Natural killer cell (primary cell): ENCODE data around the gene OVCH1. TPM values are rescaled to one million over a fixed set of nuclear protein-coding genes. Genes with fewer than 3 reads are reported as not detected.

Experiments used
- ATAC-seq, 3 donors: fragments of 150-1000 bp in 2 of 3; fragments of 200-7000 bp in 1 of 3; cut with Tn5 transposase; 1 replicate in 1 of 3; 2 replicates in 2 of 3; pipeline ENCODE4 v1.10.0; 2021; ENCODE audit warnings: mild to moderate bottlenecking in 2 of 3, moderate library complexity in 2 of 3
- DNase-seq, 2 donors: peaks; one replicate each; pipeline versions ENCODE4 v3.0.0 to v3.0.0-alpha.2; 2013 to 2021; ENCODE audit warnings: mixed read lengths in 1 of 2
- H3K27ac ChIP-seq: one replicate; pipeline ENCODE4 v1.5.1; 2013; ENCODE audit warnings: mild to moderate bottlenecking, low read length
- H3K27me3 ChIP-seq: one replicate; pipeline ENCODE4 v1.6.1; 2013; ENCODE audit warnings: low read length; ENCODE audit not compliant: control insufficient read depth, insufficient read depth
- H3K36me3 ChIP-seq: one replicate; pipeline ENCODE4 v1.6.1; 2013; ENCODE audit warnings: low read length; ENCODE audit not compliant: control insufficient read depth, insufficient read depth
- H3K4me1 ChIP-seq: one replicate; pipeline ENCODE4 v1.6.1; 2013; ENCODE audit warnings: low read length; ENCODE audit not compliant: control insufficient read depth, insufficient read depth
- H3K4me3 ChIP-seq: one replicate; pipeline ENCODE4 v1.5.1; 2013; ENCODE audit warnings: low read length
- H3K9me3 ChIP-seq: one replicate; pipeline ENCODE4 v1.6.1; 2013; ENCODE audit warnings: low read length; ENCODE audit not compliant: control insufficient read depth, insufficient read depth
- H3K27ac Mint-ChIP-seq, 2 donors: one replicate each; pipeline ENCODE4 v1.8.0; 2022; ENCODE audit warnings: mild to moderate bottlenecking in 2 of 2, mixed read lengths in 2 of 2, moderate library complexity in 1 of 2
- H3K27me3 Mint-ChIP-seq, 2 donors: one replicate each; pipeline ENCODE4 v1.8.0; 2022; ENCODE audit warnings: low read depth in 2 of 2, mixed read lengths in 2 of 2
- H3K36me3 Mint-ChIP-seq: one replicate; pipeline ENCODE4 v1.8.0; 2022; ENCODE audit warnings: mixed read lengths
- H3K4me1 Mint-ChIP-seq, 2 donors: one replicate each; pipeline ENCODE4 v1.8.0; 2022; ENCODE audit warnings: mixed read lengths in 2 of 2
- H3K4me3 Mint-ChIP-seq: one replicate; pipeline ENCODE4 v1.8.0; 2022; ENCODE audit warnings: mild to moderate bottlenecking, moderate library complexity, mixed read lengths
- H3K9me3 Mint-ChIP-seq, 2 donors: one replicate each; pipeline ENCODE4 v1.8.0; 2022; ENCODE audit warnings: mixed read lengths in 2 of 2
- CTCF ChIP-seq: fragments of 200-600 bp; IDR thresholded peaks from one replicate; pipeline ENCODE4 v1.8.0; 2022; ENCODE audit warnings: antibody characterized with exemption
- WGBS: methylation state at CpG from one replicate; pipeline ENCODE4 v1.1.7; 2013; ENCODE audit warnings: missing lambda C conversion rate; ENCODE audit not compliant: insufficient coverage; 5-methylcytosine and 5-hydroxymethylcytosine counted together
- intact Hi-C: fragments of 100-400 bp; cut with micrococcal nuclease; formaldehyde crosslinking; loops from one replicate; pipeline ENCODE4 v1.14.2; 2022
- total RNA-seq, 4 donors: library from RNA; stranded (reverse); fragments of 120-200 nt in 1 of 4; gene quantifications; one replicate each; pipeline versions ENCODE4 v1.2.3 to v1.2.4, GENCODE V29; 2013 to 2022

Gene OVCH1
- total RNA-seq, 3 donors from 2014 or later (not counting 1 experiment from before 2014, with no cell fraction given), result not detected

DNA sequence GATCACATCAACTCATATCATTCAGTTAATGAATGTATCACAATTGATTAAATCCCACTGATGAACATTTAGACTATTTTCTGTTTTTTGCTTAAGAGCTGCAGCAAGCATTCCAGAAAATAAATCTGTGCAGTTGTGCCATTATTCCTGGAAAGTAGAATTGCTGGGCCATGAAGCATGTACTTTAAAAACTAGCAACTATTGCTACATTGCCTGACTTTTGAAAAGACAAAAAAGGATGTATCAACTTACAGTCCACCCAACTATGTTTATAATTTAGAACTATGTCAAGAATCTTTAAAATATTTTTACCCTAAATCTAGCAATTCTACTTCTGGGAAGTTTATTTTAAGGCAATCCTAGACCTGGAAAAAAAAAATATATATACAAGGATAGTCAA lies 83.1 kb downstream of the OVCH1 start:
- no peak overlapping the region for H3K4me3 Mint-ChIP-seq
- H3K27me3 Mint-ChIP-seq, result peaks cover 7 to 29% of the 10 kb centered on the region in 2 donors

GRCh38 chr12:29405561-29405960 lies 91.9 kb downstream of the OVCH1 start:
- intact Hi-C loops, result no loop called here

More for the DNA sequence above, 83.1 kb downstream of the OVCH1 start:
- Histone ChIP-seq H3K27ac (no peak overlapping the region), H3K36me3 (no peaks in the 10 kb centered on the region), H3K9me3 (no peaks in the 10 kb centered on the region), H3K4me1 (no peaks in the 10 kb centered on the region), H3K27me3 (peaks cover 5% of the 10 kb centered on the region), H3K4me3 (no peak overlapping the region)
- Mint-ChIP-seq H3K9me3 (no peaks in the 10 kb centered on the region), H3K27ac (no peak overlapping the region), H3K4me1 (no peaks in the 10 kb centered on the region), H3K36me3 (peaks cover 8% of the 10 kb centered on the region)
- ATAC-seq (no peak), DNase-seq (no peak)
- intact Hi-C loops, result no loop called here
- no peak for TF ChIP-seq CTCF

DNA sequence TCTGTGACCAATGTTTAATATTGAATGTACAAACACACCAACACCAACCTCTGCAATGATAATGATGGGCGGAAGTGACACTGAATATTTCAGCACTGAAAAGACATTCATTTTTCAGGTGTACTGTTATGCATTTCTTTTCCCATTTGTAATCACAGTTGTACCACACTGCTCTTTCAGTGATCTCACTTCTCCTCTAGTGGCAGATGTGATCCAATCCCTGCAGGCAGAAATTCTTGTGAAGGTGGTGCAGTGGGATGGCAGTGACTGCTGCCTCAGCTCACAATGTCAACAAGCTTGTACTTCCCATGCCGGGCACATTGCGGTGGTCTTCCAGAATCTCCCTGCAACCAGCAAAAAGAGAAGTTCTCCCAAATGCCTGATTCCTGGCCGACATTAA lies 93.5 kb downstream of the OVCH1 start:
- H3K36me3 Mint-ChIP-seq, result no peaks in the 10 kb centered on the region

More at GRCh38 chr12:29405561-29405960, 91.9 kb downstream of the OVCH1 start:
- Histone ChIP-seq H3K9me3 (no peaks in the 10 kb centered on the region), H3K27me3 (no peaks in the 10 kb centered on the region), H3K36me3 (no peaks in the 10 kb centered on the region), H3K4me3 (no peak overlapping the region), H3K27ac (no peak overlapping the region), H3K4me1 (no peaks in the 10 kb centered on the region)
- no peak for ATAC-seq
- TF ChIP-seq CTCF, result no peak
- whole genome bisulfite sequencing, result 100% methylated on average over 2 of the region's 4 CpGs
- DNase-seq, result no peak
- Mint-ChIP-seq H3K4me1 (no peaks in the 10 kb centered on the region), H3K27ac (no peak overlapping the region), H3K36me3 (no peaks in the 10 kb centered on the region), H3K4me3 (no peak overlapping the region), H3K9me3 (peaks cover 0 to 3% of the 10 kb centered on the region in 2 donors), H3K27me3 (peaks cover 14 to 19% of the 10 kb centered on the region in 2 donors)

More for the DNA sequence above, 93.5 kb downstream of the OVCH1 start:
- Mint-ChIP-seq H3K4me3 (no peak overlapping the region), H3K4me1 (no peaks in the 10 kb centered on the region), H3K27ac (no peak overlapping the region), H3K9me3 (peaks cover 0 to under 1% of the 10 kb centered on the region in 2 donors), H3K27me3 (peaks cover 11 to 29% of the 10 kb centered on the region in 2 donors)
- H3K36me3 ChIP-seq, result no peaks in the 10 kb centered on the region
- no peaks in the 10 kb centered on the region for H3K27me3 ChIP-seq
- no peak overlapping the region for H3K27ac ChIP-seq
- no peak for TF ChIP-seq CTCF
- ATAC-seq, result no peak
- WGBS, result 73% methylated on average over 4 of the region's 4 CpGs
- intact Hi-C loops, result no loop called here
- H3K4me3 ChIP-seq, result no peak overlapping the region
- H3K9me3 ChIP-seq, result no peaks in the 10 kb centered on the region
- DNase-seq, result no peak
- H3K4me1 ChIP-seq, result no peaks in the 10 kb centered on the region
